Measurements from ENCODE around the gene PGM2L1.

PGM2L1 gene

GRCh38 chr11:74333193-74333592 is 65.0 kb downstream of the PGM2L1 start:
- no peak for TF ChIP-seq GATA3 (IDR thresholded peaks at IDR 0.05; ENCODE audit: low read depth, low read length)

GRCh38 chr11:74332291-74332690 is 65.9 kb downstream of the PGM2L1 start:
- TF ChIP-seq GATA2 (IDR thresholded peaks at IDR 0.05; ENCODE audit: low read depth, low read length): no peak

DNA sequence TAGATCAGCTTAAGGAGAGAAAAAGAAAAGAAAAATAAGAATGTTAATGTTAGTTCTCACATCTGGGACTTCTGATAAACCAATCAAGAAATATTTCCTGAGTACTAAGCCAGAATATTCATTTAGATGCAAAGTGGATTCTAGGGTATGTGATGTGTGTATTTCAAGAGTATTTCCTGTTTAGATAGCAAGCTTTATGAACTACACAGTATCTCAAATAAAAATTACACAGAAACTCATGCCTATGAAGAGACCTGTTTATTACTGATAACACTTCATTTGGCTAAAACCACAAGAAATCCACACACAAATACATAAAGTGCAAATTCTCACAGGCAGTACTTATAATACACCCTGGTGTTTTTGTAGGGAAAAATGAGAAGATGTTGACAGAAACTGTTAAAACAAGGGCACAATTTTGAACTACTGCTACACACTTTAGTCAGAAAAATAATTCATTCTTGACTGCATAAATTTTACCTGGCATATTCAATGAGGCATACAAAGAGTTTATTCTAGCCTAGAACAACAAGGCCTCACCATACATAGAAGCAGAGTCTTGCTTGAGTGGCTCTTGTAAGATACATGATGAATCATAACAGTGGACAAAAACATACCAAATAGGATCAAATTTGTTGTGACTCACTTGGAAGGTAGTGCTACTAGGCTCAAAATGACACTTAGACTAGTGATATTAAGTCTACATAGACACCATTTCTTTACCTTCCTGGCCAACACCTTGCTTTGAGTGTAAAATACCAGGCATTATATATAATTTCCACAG is 68.0 kb downstream of the PGM2L1 start:
- TF ChIP-seq GATA2 (IDR thresholded peaks at IDR 0.05; ENCODE audit: low read depth, low read length) (no peak), GATA3 (IDR thresholded peaks at IDR 0.05; ENCODE audit: low read depth, low read length) (no peak)

DNA sequence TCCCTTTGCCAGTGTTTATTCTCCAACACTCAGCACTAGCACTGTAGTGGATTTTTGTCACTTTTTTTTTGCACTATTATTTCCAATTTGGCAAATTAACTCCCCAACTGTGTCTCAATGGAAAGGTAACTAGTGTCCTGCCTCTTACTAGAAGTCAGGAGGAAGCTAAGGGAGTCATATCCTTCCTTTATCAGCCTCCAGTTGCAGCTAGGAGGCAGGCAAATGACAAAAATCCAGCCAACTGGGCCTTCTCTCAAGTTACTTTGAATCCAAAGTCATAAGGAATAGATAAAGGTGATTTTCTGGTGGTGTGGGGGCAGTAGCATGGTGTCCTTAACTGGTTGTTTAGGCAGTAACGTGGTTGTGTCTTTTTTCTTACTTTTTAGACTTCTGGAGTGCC is 71.2 kb downstream of the PGM2L1 start:
- TF ChIP-seq GATA3 (IDR thresholded peaks at IDR 0.05; ENCODE audit: low read depth, low read length) (no peak), GATA2 (IDR thresholded peaks at IDR 0.05; ENCODE audit: low read depth, low read length) (no peak)

GRCh38 chr11:74326665-74327064 is 71.6 kb downstream of the PGM2L1 start:
- no peak for TF ChIP-seq GATA2 (IDR thresholded peaks at IDR 0.05; ENCODE audit: low read depth, low read length)
- TF ChIP-seq GATA3 (IDR thresholded peaks at IDR 0.05; ENCODE audit: low read depth, low read length): no peak

GRCh38 chr11:74325649-74326645 is 72.3 kb downstream of the PGM2L1 start:
- TF ChIP-seq GATA2 (IDR thresholded peaks at IDR 0.05; ENCODE audit: low read depth, low read length) (no peak), GATA3 (IDR thresholded peaks at IDR 0.05; ENCODE audit: low read depth, low read length) (no peak)

DNA sequence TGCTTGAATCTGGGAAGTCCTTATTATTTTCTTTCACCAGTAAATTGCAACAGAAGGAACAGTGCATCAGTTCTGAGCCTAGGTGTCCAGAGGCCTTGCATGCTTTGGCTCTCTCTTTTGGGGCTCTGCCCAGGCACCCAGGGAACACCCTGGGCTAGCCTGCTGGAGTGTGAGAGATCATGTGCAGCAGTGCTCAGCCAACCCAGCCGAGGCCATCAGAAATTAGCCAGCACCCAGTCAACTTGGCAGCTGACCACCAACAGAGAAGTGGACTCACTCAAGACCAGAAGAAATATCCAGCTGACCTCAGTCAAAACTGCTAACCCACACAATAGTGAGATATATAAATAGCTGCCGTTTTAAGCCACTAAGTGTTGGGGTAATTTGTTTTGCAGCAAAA is 75.6 kb downstream of the PGM2L1 start:
- TF ChIP-seq GATA2 (IDR thresholded peaks at IDR 0.05; ENCODE audit: low read depth, low read length): no peak
- no peak for TF ChIP-seq GATA3 (IDR thresholded peaks at IDR 0.05; ENCODE audit: low read depth, low read length)

GRCh38 chr11:74321487-74322188 is 76.6 kb downstream of the PGM2L1 start:
- TF ChIP-seq GATA3 (IDR thresholded peaks at IDR 0.05; ENCODE audit: low read depth, low read length): no peak
- TF ChIP-seq GATA2 (IDR thresholded peaks at IDR 0.05; ENCODE audit: low read depth, low read length): no peak

- TF ChIP-seq GATA3 (IDR thresholded peaks at IDR 0.05; ENCODE audit: low read depth, low read length): no peak
- no peak for TF ChIP-seq GATA2 (IDR thresholded peaks at IDR 0.05; ENCODE audit: low read depth, low read length)
Measured at GRCh38 chr11:74320538-74320937, 77.7 kb downstream of the PGM2L1 start.

DNA sequence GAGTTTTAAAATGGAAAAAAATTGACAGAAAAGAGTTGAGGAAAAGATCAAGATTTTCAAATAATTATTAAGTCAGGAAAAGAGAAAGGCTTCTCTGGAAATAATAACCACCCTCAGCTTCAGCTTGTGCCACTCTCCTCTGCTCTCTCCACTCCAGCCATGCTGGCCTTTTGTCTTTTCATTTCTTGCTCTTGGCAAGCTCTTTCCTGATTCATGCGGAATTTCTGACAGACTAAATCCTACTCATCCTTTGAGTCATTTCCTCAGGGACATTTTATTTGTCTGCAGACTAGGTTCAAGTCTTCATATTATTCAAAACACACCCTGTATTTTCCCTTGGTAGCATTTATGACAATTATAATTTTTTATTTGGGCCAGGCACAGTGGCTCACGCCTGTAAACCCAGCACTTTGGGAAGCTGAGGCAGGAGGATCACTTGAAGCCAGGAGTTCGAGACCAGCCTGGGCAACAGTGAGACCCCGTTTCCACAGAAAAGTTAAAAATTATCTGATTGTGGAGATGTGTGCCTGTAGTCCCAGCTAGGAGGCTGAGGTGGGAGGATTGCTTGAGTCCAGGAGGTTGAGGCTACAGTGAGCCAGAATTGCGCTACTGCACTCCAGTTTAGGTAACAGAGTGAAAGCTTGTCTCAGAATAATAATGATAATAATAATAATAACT is 79.0 kb downstream of the PGM2L1 start:
- TF ChIP-seq GATA2 (IDR thresholded peaks at IDR 0.05; ENCODE audit: low read depth, low read length): no peak

- TF ChIP-seq GATA2 (IDR thresholded peaks at IDR 0.05; ENCODE audit: low read depth, low read length): no peak
- TF ChIP-seq GATA3 (IDR thresholded peaks at IDR 0.05; ENCODE audit: low read depth, low read length): no peak
Measured at GRCh38 chr11:74318241-74318932, 79.8 kb downstream of the PGM2L1 start.

DNA sequence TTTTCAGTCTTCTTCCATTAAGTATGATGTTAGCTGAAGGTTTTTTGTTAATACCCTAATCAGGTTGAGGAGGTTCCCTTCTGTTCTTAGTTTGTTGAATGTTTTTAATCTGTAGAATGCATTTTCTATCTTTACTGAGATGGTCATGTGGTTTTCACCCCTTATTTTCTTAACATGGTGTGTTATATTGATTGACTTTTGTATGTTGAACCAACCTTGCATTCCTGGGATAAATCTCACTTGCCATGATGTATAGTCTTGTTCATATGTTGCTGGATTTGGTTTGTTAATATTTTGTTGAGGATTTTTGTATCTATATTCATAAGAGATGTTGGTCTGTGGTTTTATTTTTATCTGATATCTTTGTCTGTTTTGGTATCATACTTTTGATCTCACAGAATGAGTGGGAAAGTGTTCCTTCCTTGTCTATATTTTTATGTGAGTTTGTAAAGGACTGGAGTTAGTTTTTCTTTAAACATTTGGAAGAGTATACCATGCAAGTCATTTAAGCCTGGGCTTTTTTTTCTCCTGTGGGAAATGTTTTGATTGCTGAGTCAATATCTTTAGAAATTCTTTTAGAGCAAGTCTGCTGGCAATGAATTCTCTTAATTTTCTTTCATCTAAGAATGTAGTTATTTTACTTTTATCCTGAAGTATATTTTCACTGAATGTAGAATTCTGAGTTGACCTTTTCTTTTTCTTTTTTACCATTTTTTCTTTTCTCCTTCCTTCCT is 81.3 kb downstream of the PGM2L1 start:
- TF ChIP-seq GATA3 (IDR thresholded peaks at IDR 0.05; ENCODE audit: low read depth, low read length) (no peak), GATA2 (IDR thresholded peaks at IDR 0.05; ENCODE audit: low read depth, low read length) (no peak)

- TF ChIP-seq GATA2 (IDR thresholded peaks at IDR 0.05; ENCODE audit: low read depth, low read length) (no peak), GATA3 (IDR thresholded peaks at IDR 0.05; ENCODE audit: low read depth, low read length) (no peak)
Measured at GRCh38 chr11:74312326-74312725, 85.9 kb downstream of the PGM2L1 start.

Measured in SH-SY5Y (cell line).